H1 (cell line): Measurements from ENCODE around the gene COA1. TPM values are rescaled to one million over a fixed set of nuclear protein-coding genes. Genes with fewer than 3 reads are reported as not detected.

ENCODE experiments used
- polyA plus RNA-seq, 7 experiments: library from polyadenylated mRNA; depleted of rRNA in 3 of 7; stranded (reverse) in 5 of 7; unstranded in 2 of 7; fragments of >200 nt in 5 of 7; fragments of 200-250 nt in 2 of 7; gene quantifications; 1 replicate in 5 of 7; 2 replicates in 1 of 7; 4 replicates in 1 of 7; pipeline versions ENCODE4 v1.2.1 to v1.2.3, GENCODE V29; 2011 to 2013; ENCODE audit warnings: missing spikeins in 2 of 7, mixed read lengths in 2 of 7
- total RNA-seq: library from RNA; stranded (reverse); fragmentation: NEBNext Ultra II Directional; extraction: Animal tissue kit (Norgen Biotek cat#: 25700); gene quantifications from 2 replicates; pipeline ENCODE4 v1.2.1, GENCODE V29; 2021

COA1 gene
- total and polyA plus RNA-seq, 2 of the 8 experiments (the other 6 are each of a cell fraction or from before 2014, with no cell fraction given): 98.6 to 143 TPM

Other genes with a start within 250 kb of the COA1 start
- gene STK17A, start 146.4 kb downstream of the COA1 start, total RNA-seq: 12.2 and 13.4 TPM in 2 replicates
- 2.0 and 2.2 TPM in 2 replicates for gene STK17A, start 146.4 kb downstream of the COA1 start, polyA plus RNA-seq (2011; rRNA removed)
- gene BLVRA, start 29.2 kb upstream of the COA1 start, total RNA-seq: 32.9 and 37.1 TPM in 2 replicates
- 13.7 and 16.1 TPM in 2 replicates for gene BLVRA, start 29.2 kb upstream of the COA1 start, polyA plus RNA-seq (2011; rRNA removed)
- 132 and 133 TPM in 2 replicates for gene MRPS24, start 140.0 kb upstream of the COA1 start, total RNA-seq
- 347 and 410 TPM in 2 replicates for gene MRPS24, start 140.0 kb upstream of the COA1 start, polyA plus RNA-seq (2011; rRNA removed)
- 18.2 and 18.7 TPM in 2 replicates for gene URGCP, start 177.1 kb upstream of the COA1 start, total RNA-seq
- gene URGCP, start 177.1 kb upstream of the COA1 start, polyA plus RNA-seq (2011; rRNA removed): 9.0 and 10.7 TPM in 2 replicates
- gene UBE2D4, start 196.9 kb upstream of the COA1 start, total RNA-seq: 3.4 and 5.2 TPM in 2 replicates
- gene UBE2D4, start 196.9 kb upstream of the COA1 start, polyA plus RNA-seq (2011; rRNA removed): 8.8 and 9.4 TPM in 2 replicates